Cardiac fibroblast (primary cell): ENCODE data around the gene COQ7.

Experiments used
- DNase-seq, 2 donors: peaks; one replicate each; pipeline versions ENCODE4 v3.0.0 to v3.0.0-alpha.2; 2010; ENCODE audit warnings: low read depth in 2 of 2
- H3K4me3 ChIP-seq, 2 donors: replicated peaks in 1 of 2; 1 replicate in 1 of 2; 2 replicates in 1 of 2; pipeline ENCODE4 v1.5.1; 2011; ENCODE audit warnings: low read depth in 2 of 2, low read length in 2 of 2, mild to moderate bottlenecking in 2 of 2, moderate library complexity in 1 of 2
- CTCF ChIP-seq: IDR thresholded peaks from one replicate; pipeline ENCODE4 v1.5.1; 2011; ENCODE audit warnings: low read depth, mild to moderate bottlenecking, low read length, inconsistent platforms

COQ7 gene

GRCh38 chr16:19109288-19109664, 41.9 kb downstream of the COQ7 start:
- TF ChIP-seq CTCF = no peak
- no peak for DNase-seq
- H3K4me3 ChIP-seq = no peak overlapping the region

- H3K4me3 ChIP-seq = no peak overlapping the region
- TF ChIP-seq CTCF = no peak
- no peak for DNase-seq
These were observed 43.3 kb downstream of the COQ7 start for GRCh38 chr16:19110537-19111360.

- no peak for TF ChIP-seq CTCF
- no peak overlapping the region for H3K4me3 ChIP-seq
- no peak for DNase-seq
These were observed 44.6 kb downstream of the COQ7 start for GRCh38 chr16:19112099-19112407.

GRCh38 chr16:19113577-19114358, 46.4 kb downstream of the COQ7 start, which contains the start of gene ITPRIPL2:
Gene ITPRIPL2 (plus strand): TSS chr16:19113964. CDS start chr16:19114462, 498 bp downstream.
- no peak for TF ChIP-seq CTCF
- peak within 1 kb of the TSS; percentile 65 to 76 for H3K4me3 ChIP-seq
- DNase-seq = peak; percentile 95 to 97

GRCh38 chr16:19114359-19115147, 47.1 kb downstream of the COQ7 start:
- peak; percentile 70 to 77 for DNase-seq
- TF ChIP-seq CTCF = no peak
- peak overlapping the region; percentile 65 to 76 for H3K4me3 ChIP-seq

- peak; percentile 60 for TF ChIP-seq CTCF
- H3K4me3 ChIP-seq = peak overlapping the region; percentile 65 to 76
- DNase-seq = peak in 1 of 2 donors; percentile 23
These were observed 48.0 kb downstream of the COQ7 start for GRCh38 chr16:19115148-19116021.
